GM12878 (cell line): ENCODE measurements around the gene NPBWR2. TPM values are rescaled to one million over a fixed set of nuclear protein-coding genes. Genes with fewer than 3 reads are reported as not detected.

Source experiments
- ATAC-seq: fragments of 200-7000 bp; cut with Tn5 transposase; 3 replicates; pipeline ENCODE4 v1.9.1; 2020; ENCODE audit warnings: mild to moderate bottlenecking, moderate library complexity
- BruUV-seq: library from RNA; stranded (reverse); fragments of 400-500 nt; replicated peaks from 2 replicates; lab custom pipeline; 2021; lab: Mats Ljungman, UMichigan
- CTCF ChIA-PET: fragments of 300-600 bp; sonication (Branson Sonifier 250); formaldehyde crosslinking; extraction: SDS; loops from one replicate; lab custom pipeline; 2021; ENCODE audit warnings: inconsistent platforms; lab: Yijun Ruan, JAX
- POLR2A ChIA-PET: fragments of 350-600 bp; formaldehyde crosslinking; extraction: SDS; loops from one replicate; lab custom pipeline; 2021; ENCODE audit warnings: inconsistent platforms; lab: Charles Lee
- RAD21 ChIA-PET: fragments of 300-600 bp; sonication (Branson Sonifier 250); formaldehyde crosslinking; loops from one replicate; lab custom pipeline; 2023; ENCODE audit warnings: antibody characterized with exemption; ENCODE audit not compliant: unreplicated experiment; lab: Charles Lee
- SMC1A ChIA-PET: fragments of 300-600 bp; sonication (Branson Sonifier 250); formaldehyde crosslinking; loops from one replicate; lab custom pipeline; 2023; ENCODE audit not compliant: unreplicated experiment, uncharacterized antibody; lab: Charles Lee
- DNase-seq: peaks from one replicate; pipeline ENCODE4 v3.0.0-alpha.2; 2011; ENCODE audit warnings: low read depth, low spot score
- FAIRE-seq: peaks from 3 replicates; lab custom pipeline; 2011; peaks lifted over from hg19 to GRCh38; lab: Jason Lieb, UNC
- H2AFZ ChIP-seq: 2 replicates; pipeline ENCODE4 v1.6.0; 2011; ENCODE audit warnings: low read depth, low read length, control low read depth; ENCODE audit not compliant: control insufficient read depth
- H3K27ac ChIP-seq: 2 replicates; pipeline ENCODE4 v1.5.1; 2011; ENCODE audit warnings: control low read depth; ENCODE audit not compliant: control insufficient read depth, insufficient read depth
- H3K27me3 ChIP-seq, 2 experiments: replicated peaks in 1 of 2; 2 replicates each; pipeline versions ENCODE4 v1.6.0 to v1.6.1; 2011; ENCODE audit warnings: low read length in 1 of 2; ENCODE audit not compliant: control insufficient read depth in 2 of 2, insufficient read depth in 2 of 2
- H3K36me3 ChIP-seq, 2 experiments: 2 replicates each; pipeline ENCODE4 v1.5.1; 2011; ENCODE audit warnings: low read length in 1 of 2; ENCODE audit not compliant: control insufficient read depth in 2 of 2, insufficient read depth in 2 of 2
- H3K4me1 ChIP-seq: 2 replicates; pipeline ENCODE4 v1.6.1; 2011; ENCODE audit warnings: mild to moderate bottlenecking, low read length, moderate library complexity, mixed read lengths; ENCODE audit not compliant: control insufficient read depth, insufficient read depth
- H3K4me2 ChIP-seq: 2 replicates; pipeline ENCODE4 v1.6.0; 2011; ENCODE audit warnings: control low read depth; ENCODE audit not compliant: control insufficient read depth, insufficient read depth
- H3K4me3 ChIP-seq: fragments of 200-600 bp; sonication (generic); 2 replicates; pipeline ENCODE4 v1.5.1; 2016
- H3K79me2 ChIP-seq: 2 replicates; pipeline ENCODE4 v1.6.0; 2011; ENCODE audit warnings: low read length; ENCODE audit not compliant: control insufficient read depth, insufficient read depth
- H3K9ac ChIP-seq: 2 replicates; pipeline ENCODE4 v1.8.0; 2011; ENCODE audit warnings: low read length, control low read depth, mixed read lengths; ENCODE audit not compliant: control insufficient read depth, insufficient read depth
- H3K9me3 ChIP-seq: replicated peaks from 3 replicates; pipeline ENCODE4 v1.5.1; 2011; ENCODE audit warnings: mild to moderate bottlenecking, low read length; ENCODE audit not compliant: control insufficient read depth, insufficient read depth
- H4K20me1 ChIP-seq: 2 replicates; pipeline ENCODE4 v1.6.0; 2011; ENCODE audit not compliant: control insufficient read depth, insufficient read depth
- ATF7 ChIP-seq: fragments of 450-650 bp; IDR thresholded peaks from 2 replicates; pipeline ENCODE4 v1.6.1; 2016; ENCODE audit warnings: low read depth, mild to moderate bottlenecking
- CBFB ChIP-seq: IDR thresholded peaks from 2 replicates; pipeline ENCODE4 v1.6.1; 2016; ENCODE audit warnings: antibody characterized with exemption, low read depth
- CHD1 ChIP-seq: IDR thresholded peaks from 2 replicates; pipeline ENCODE4 v1.6.1; 2012; ENCODE audit warnings: low read depth, low read length, improper control_type of control experiment
- E2F8 ChIP-seq: fragments of 450-650 bp; IDR thresholded peaks from 2 replicates; pipeline ENCODE4 v1.6.1; 2018; ENCODE audit warnings: mild to moderate bottlenecking, low read depth, moderate library complexity; ENCODE audit not compliant: partially characterized antibody
- IRF3 ChIP-seq: fragments of 450-650 bp; IDR thresholded peaks from 2 replicates; pipeline ENCODE4 v1.6.1; 2014; ENCODE audit warnings: mild to moderate bottlenecking
- JUNB ChIP-seq: IDR thresholded peaks from 2 replicates; pipeline ENCODE4 v1.6.1; 2016; ENCODE audit warnings: antibody characterized with exemption, mild to moderate bottlenecking
- NKRF ChIP-seq: fragments of 450-650 bp; conservative IDR thresholded peaks from 2 replicates; pipeline ENCODE4 v1.6.1; 2017; ENCODE audit warnings: mild to moderate bottlenecking, moderate library complexity
- RB1 ChIP-seq: fragments of 450-650 bp; formaldehyde crosslinking; IDR thresholded peaks from 2 replicates; pipeline ENCODE4 v1.6.1; 2017; ENCODE audit warnings: mild to moderate bottlenecking, borderline replicate concordance
- TCF3 ChIP-seq: IDR thresholded peaks from 2 replicates; pipeline ENCODE4 v1.6.1; 2012; ENCODE audit warnings: low read depth, mild to moderate bottlenecking, low read length, borderline replicate concordance; ENCODE audit not compliant: insufficient read depth
- WGBS: methylation state at CpG from one replicate; pipeline ENCODE4 v1.1.6; 2016; ENCODE audit warnings: low lambda C conversion rate; ENCODE audit not compliant: insufficient replicate concordance, insufficient coverage; ENCODE audit errors: missing lambda C conversion rate; 5-methylcytosine and 5-hydroxymethylcytosine counted together
- in situ Hi-C: fragments of 300-500 bp; cut with MboI; formaldehyde crosslinking; loops from 9 replicates; pipeline ENCODE4 v1.14.3; 2018; ENCODE audit warnings: mixed read lengths
- intact Hi-C: fragments of 100-400 bp; cut with micrococcal nuclease; formaldehyde crosslinking; loops from one replicate; pipeline ENCODE4 v1.14.2; 2022; ENCODE audit not compliant: unreplicated experiment
- polyA plus RNA-seq, 11 experiments: library from polyadenylated mRNA; depleted of rRNA in 4 of 11; unstranded in 6 of 11; stranded (reverse) in 5 of 11; fragments of >200 nt; fragmentation: Nextera tagmentation in 4 of 11; fragmentation: Illumina TruSeq in 1 of 11; extraction: Ambion mirVana in 4 of 11; extraction: Trizol in 1 of 11; gene quantifications; 1 replicate in 1 of 11; 2 replicates in 10 of 11; pipeline versions ENCODE4 v1.2.1 to v1.2.3, GENCODE V29; 2011 to 2016; ENCODE audit warnings: inconsistent platforms in 2 of 11, missing spikeins in 2 of 11, low read depth in 1 of 11
- total RNA-seq, 4 experiments: library from RNA; depleted of rRNA in 3 of 4; stranded (reverse); fragments of >200 nt in 3 of 4; fragmentation: Illumina TruSeq in 1 of 4; extraction: Trizol in 1 of 4; gene quantifications; 2 replicates each; pipeline versions ENCODE4 v1.2.1 to v1.2.3, GENCODE V29; 2013 to 2021

Gene NPBWR2
- total and polyA plus RNA-seq, 10 of the 15 experiments (the other 5 are each of a cell fraction or from before 2014, with no cell fraction given): not detected

- no peak overlapping the region for H3K4me2 ChIP-seq
- no peak overlapping the region for H3K27ac ChIP-seq
- WGBS: 18% methylated on average over 24 of the region's 24 CpGs
- no peak for FAIRE-seq
- CTCF ChIA-PET: no interaction called here
- H3K36me3 ChIP-seq: no peaks in the 10 kb centered on the region
- H3K79me2 ChIP-seq: no peaks in the 10 kb centered on the region
- no peak for ATAC-seq
- no peak overlapping the region for H3K9ac ChIP-seq
- H4K20me1 ChIP-seq: no peaks in the 10 kb centered on the region
- H3K9me3 ChIP-seq: no peaks in the 10 kb centered on the region; the same call in 2 of the 3 replicates
- intact Hi-C loops: no loop called here
- no peaks in the 10 kb centered on the region for H3K27me3 ChIP-seq
- BruUV-seq: no TSS peak
- RAD21 ChIA-PET: no interaction called here
- no peak overlapping the region for H2AFZ ChIP-seq
- no peak for TF ChIP-seq TCF3
- TF ChIP-seq IRF3: no peak
- no peak for TF ChIP-seq CHD1
- no peak for TF ChIP-seq NKRF
- no peak for TF ChIP-seq ATF7
- TF ChIP-seq E2F8: no peak
- no peak for TF ChIP-seq CBFB
- no peak for TF ChIP-seq JUNB
- TF ChIP-seq RB1: no peak
- H3K4me3 ChIP-seq: no peak overlapping the region
- in situ Hi-C loops: no loop called here
- no peak for DNase-seq
- SMC1A ChIA-PET: no interaction called here
- H3K4me1 ChIP-seq: no peaks in the 10 kb centered on the region
- POLR2A ChIA-PET: no interaction called here
These were observed 44.5 kb upstream of the NPBWR2 start for GRCh38 chr20:64151633-64152530.
